Hepatocyte (in vitro differentiated cells): ENCODE measurements around the gene MSX2. TPM values are rescaled to one million over a fixed set of nuclear protein-coding genes. Genes with fewer than 3 reads are reported as not detected.

Source experiments
- DNase-seq: peaks from one replicate; pipeline ENCODE4 v3.0.0-alpha.2; 2016; ENCODE audit warnings: low spot score
- H2AFZ ChIP-seq: fragments of 200-600 bp; sonication (generic); 2 replicates; pipeline ENCODE4 v1.6.0; 2016; ENCODE audit warnings: antibody characterized with exemption, mild to moderate bottlenecking
- H3K27ac ChIP-seq: fragments of 200-600 bp; sonication (generic); 2 replicates; pipeline ENCODE4 v1.5.1; 2016; ENCODE audit warnings: mild to moderate bottlenecking
- H3K27me3 ChIP-seq: fragments of 200-600 bp; sonication (generic); 2 replicates; pipeline ENCODE4 v1.6.1; 2016
- H3K36me3 ChIP-seq: fragments of 200-600 bp; sonication (generic); replicated peaks from 2 replicates; pipeline ENCODE4 v1.5.1; 2016; ENCODE audit warnings: low read depth; ENCODE audit not compliant: insufficient read depth
- H3K4me1 ChIP-seq: fragments of 200-600 bp; sonication (generic); 2 replicates; pipeline ENCODE4 v1.5.1; 2016; ENCODE audit warnings: mild to moderate bottlenecking, moderate library complexity; ENCODE audit not compliant: insufficient read depth
- H3K4me2 ChIP-seq: fragments of 200-600 bp; sonication (generic); 2 replicates; pipeline ENCODE4 v1.6.0; 2016
- H3K4me3 ChIP-seq: fragments of 200-600 bp; sonication (generic); 2 replicates; pipeline ENCODE4 v1.5.1; 2016; ENCODE audit warnings: mild to moderate bottlenecking
- H3K79me2 ChIP-seq: fragments of 200-600 bp; sonication (generic); 2 replicates; pipeline ENCODE4 v1.6.0; 2017; ENCODE audit warnings: mild to moderate bottlenecking
- H3K9me2 ChIP-seq: fragments of 200-600 bp; sonication (generic); replicated peaks from 2 replicates; pipeline ENCODE4 v1.6.0; 2017; ENCODE audit warnings: mild to moderate bottlenecking; ENCODE audit not compliant: insufficient read depth
- H3K9me3 ChIP-seq: fragments of 200-600 bp; sonication (generic); 2 replicates; pipeline ENCODE4 v1.5.1; 2016; ENCODE audit warnings: low read depth, mild to moderate bottlenecking
- H4K20me1 ChIP-seq: fragments of 200-600 bp; sonication (generic); 2 replicates; pipeline ENCODE4 v1.6.0; 2016; ENCODE audit warnings: mild to moderate bottlenecking; ENCODE audit not compliant: insufficient read depth, poor library complexity, severe bottlenecking
- CTCF ChIP-seq: fragments of 200-600 bp; sonication (generic); IDR thresholded peaks from 2 replicates; pipeline ENCODE4 v1.5.1; 2016; ENCODE audit warnings: antibody characterized with exemption, mild to moderate bottlenecking; ENCODE audit not compliant: poor library complexity
- EZH2 ChIP-seq: fragments of 200-600 bp; sonication (generic); IDR thresholded peaks from 2 replicates; pipeline ENCODE4 v1.6.1; 2016; ENCODE audit warnings: antibody characterized with exemption, mild to moderate bottlenecking, borderline replicate concordance
- EZH2phosphoT487 ChIP-seq: fragments of 200-600 bp; sonication (generic); IDR thresholded peaks from one replicate; pipeline ENCODE4 v1.6.1; 2018; ENCODE audit warnings: antibody characterized with exemption, mild to moderate bottlenecking, low read depth, moderate library complexity; ENCODE audit not compliant: unreplicated experiment, severe bottlenecking
- WGBS: methylation state at CpG from one replicate; pipeline ENCODE4 v1.1.6; 2016; ENCODE audit warnings: low lambda C conversion rate; ENCODE audit errors: missing lambda C conversion rate; 5-methylcytosine and 5-hydroxymethylcytosine counted together
- polyA plus RNA-seq: library from polyadenylated mRNA; unstranded; fragments of >200 nt; fragmentation: Nextera tagmentation; extraction: Ambion mirVana; gene quantifications from 2 replicates; pipeline ENCODE4 v1.2.1, GENCODE V29; 2016
- total RNA-seq: library from RNA; depleted of rRNA; stranded (reverse); fragments of >200 nt; gene quantifications from 2 replicates; pipeline ENCODE4 v1.2.3, GENCODE V29; 2014

MSX2 gene
- total and polyA plus RNA-seq, 2 experiments from 2014 or later, result 20.7 to 28.4 TPM

DNA sequence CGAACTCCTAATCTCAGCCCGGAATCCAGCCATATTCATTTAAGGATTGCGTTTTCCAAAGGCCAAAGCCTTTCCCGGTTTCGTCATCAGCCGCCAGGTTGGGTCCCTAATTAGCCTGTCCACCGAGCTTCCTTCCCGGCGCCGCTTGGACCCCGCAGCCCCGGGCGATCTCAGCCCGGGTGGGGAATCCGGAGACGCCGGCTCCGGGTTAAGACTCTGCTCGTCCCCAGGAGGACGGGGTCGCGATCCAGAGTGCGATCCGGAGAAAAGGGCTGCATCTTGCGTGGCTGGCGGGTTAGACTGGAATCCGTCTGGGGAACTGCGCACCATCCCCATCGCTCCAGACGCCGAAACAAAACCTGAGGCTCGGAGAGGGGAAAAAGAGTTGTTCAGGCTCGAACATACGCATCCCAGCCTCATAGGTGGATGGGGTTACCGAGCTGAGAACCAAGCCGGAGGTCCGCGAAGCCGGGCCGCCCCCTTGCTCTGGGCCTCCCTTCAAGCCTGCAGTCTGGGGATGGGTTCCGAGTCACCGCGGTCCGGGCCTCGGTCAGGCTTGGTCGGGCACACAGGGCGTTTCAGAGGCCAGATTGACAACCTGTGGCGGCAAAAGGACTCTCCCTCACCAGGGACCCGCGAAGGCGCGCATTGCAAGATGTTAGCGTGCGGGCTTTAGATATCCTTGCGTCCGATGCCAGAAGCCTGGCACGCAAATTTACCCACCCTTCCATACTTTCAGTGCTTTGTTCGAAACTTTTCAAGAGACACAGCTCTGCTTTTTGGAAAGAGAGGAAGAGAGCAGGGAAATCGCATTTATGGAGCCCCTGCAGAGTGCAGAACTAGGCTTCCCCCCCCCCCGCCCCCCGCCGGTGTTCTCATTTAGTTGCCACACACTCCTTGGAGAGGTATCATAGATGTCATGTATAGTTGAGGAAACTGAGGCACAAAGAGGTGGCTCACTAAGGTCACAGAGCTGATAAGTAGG is 7.9 kb downstream of the MSX2 start:
- H3K27me3 ChIP-seq, result peaks cover 10% of the 10 kb centered on the region
- H4K20me1 ChIP-seq, result peaks cover 4% of the 10 kb centered on the region
- H3K79me2 ChIP-seq, result peaks cover 44% of the 10 kb centered on the region
- H3K4me3 ChIP-seq, result no peak overlapping the region
- 34% methylated on average over 62 of the region's 62 CpGs for WGBS
- H3K36me3 ChIP-seq, result no peaks in the 10 kb centered on the region
- H3K4me1 ChIP-seq, result peaks cover 26% of the 10 kb centered on the region
- no peak overlapping the region for H2AFZ ChIP-seq
- peak overlapping the region; percentile 72 for H3K4me2 ChIP-seq
- peak overlapping the region; percentile 79 for H3K27ac ChIP-seq
- no peak for DNase-seq
- H3K9me2 ChIP-seq, result no peaks in the 10 kb centered on the region
- peak; percentile 48 for TF ChIP-seq EZH2phosphoT487
- no peak for TF ChIP-seq CTCF
- no peak for TF ChIP-seq EZH2
- H3K9me3 ChIP-seq, result no peaks in the 10 kb centered on the region

DNA sequence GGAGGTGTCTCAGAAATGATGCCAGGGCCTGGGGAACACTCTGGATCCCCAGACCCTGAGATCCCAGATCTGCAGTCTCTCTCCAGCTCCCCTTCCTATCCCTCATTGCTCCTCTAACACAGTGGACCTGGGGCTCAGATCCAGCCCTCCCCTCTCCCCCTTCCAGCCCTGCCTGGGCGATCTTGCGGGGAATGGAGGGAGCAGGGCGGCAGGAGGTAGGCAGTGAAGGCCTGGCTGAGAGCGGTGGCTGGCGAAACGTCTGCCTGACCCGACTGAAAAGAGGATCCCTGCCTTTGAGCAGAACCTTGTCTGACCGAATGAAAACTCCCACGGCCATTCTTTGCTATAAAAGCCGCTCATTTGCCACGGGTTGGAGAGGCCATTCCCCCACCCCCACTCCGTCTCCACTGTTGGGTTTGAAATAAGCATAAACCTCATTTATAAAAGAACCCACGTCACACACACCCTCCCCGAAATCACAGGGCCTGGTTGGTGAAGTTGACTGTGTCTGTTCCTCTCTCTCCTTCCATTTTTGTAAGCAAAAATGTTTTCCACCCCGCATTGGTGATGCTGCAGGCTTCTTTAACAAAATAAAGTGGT is 8.8 kb downstream of the MSX2 start:
- no peak for DNase-seq
- H3K4me1 ChIP-seq, result peaks cover 26% of the 10 kb centered on the region

DNA sequence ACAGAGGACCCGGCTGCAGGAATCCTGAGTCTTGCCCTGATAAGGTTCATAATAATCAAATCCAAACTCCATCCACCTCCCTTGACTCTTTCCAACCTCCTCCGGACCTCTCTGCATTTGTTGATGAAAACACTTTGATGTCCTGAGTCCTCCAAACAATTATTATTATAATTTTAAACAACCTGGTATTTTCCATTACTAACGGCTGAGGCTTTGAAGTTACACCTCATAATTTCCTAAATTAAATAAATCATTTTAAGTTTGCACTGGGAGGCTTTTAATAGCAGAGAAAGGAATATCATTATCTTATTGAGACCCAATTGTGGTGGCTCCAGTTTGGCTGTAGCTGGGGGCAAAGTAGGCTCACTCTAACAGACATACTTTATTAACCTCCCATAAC is 9.5 kb downstream of the MSX2 start:
- Histone ChIP-seq H3K9me2 (no peaks in the 10 kb centered on the region), H3K4me2 (peak overlapping the region; percentile 72), H3K27me3 (peaks cover 10% of the 10 kb centered on the region), H4K20me1 (peaks cover 4% of the 10 kb centered on the region), H3K79me2 (peaks cover 29% of the 10 kb centered on the region), H3K27ac (peak overlapping the region; percentile 79), H3K4me3 (no peak overlapping the region), H2AFZ (no peak overlapping the region), H3K4me1 (peaks cover 26% of the 10 kb centered on the region), H3K9me3 (no peaks in the 10 kb centered on the region), H3K36me3 (no peaks in the 10 kb centered on the region)
- WGBS, result 49% methylated on average over 3 of the region's 3 CpGs
- no peak for DNase-seq
- TF ChIP-seq EZH2 (no peak), CTCF (no peak), EZH2phosphoT487 (no peak)

More for the DNA sequence above, 8.8 kb downstream of the MSX2 start:
- peaks cover 4% of the 10 kb centered on the region for H4K20me1 ChIP-seq
- no peaks in the 10 kb centered on the region for H3K9me2 ChIP-seq
- H3K4me3 ChIP-seq, result no peak overlapping the region
- peaks cover 35% of the 10 kb centered on the region for H3K79me2 ChIP-seq
- H3K27me3 ChIP-seq, result peaks cover 10% of the 10 kb centered on the region
- no peaks in the 10 kb centered on the region for H3K9me3 ChIP-seq
- H3K4me2 ChIP-seq, result peak overlapping the region; percentile 72
- H3K36me3 ChIP-seq, result no peaks in the 10 kb centered on the region
- TF ChIP-seq EZH2 (no peak), CTCF (no peak), EZH2phosphoT487 (no peak)
- no peak overlapping the region for H2AFZ ChIP-seq
- H3K27ac ChIP-seq, result peak overlapping the region; percentile 79
- 53% methylated on average over 15 of the region's 15 CpGs for WGBS
